Endothelial cell of umbilical vein (primary cell): ENCODE data around the gene GGACT. TPM values are rescaled to one million over a fixed set of nuclear protein-coding genes. Genes with fewer than 3 reads are reported as not detected.

ENCODE experiments used
- BruUV-seq: library from RNA; stranded (reverse); fragments of 400-500 nt; replicated peaks from 2 replicates; lab custom pipeline; 2021; lab: Mats Ljungman, UMichigan
- CTCF ChIA-PET: fragments of 300-600, 350-600 bp; sonication (Branson Sonifier 250); formaldehyde crosslinking; loops from one replicate; lab custom pipeline; 2021; ENCODE audit warnings: antibody characterized with exemption, inconsistent platforms; lab: Charles Lee
- POLR2A ChIA-PET: fragments of 300-600, 350-600 bp; sonication (Branson Sonifier 250); formaldehyde crosslinking; loops from one replicate; lab custom pipeline; 2021; ENCODE audit warnings: antibody characterized with exemption, inconsistent platforms; lab: Charles Lee
- DNase-seq: peaks from one replicate; pipeline ENCODE4 v3.0.0-alpha.2; 2011; ENCODE audit warnings: low read depth, low spot score
- FAIRE-seq: peaks from 2 replicates; lab custom pipeline; 2011; peaks lifted over from hg19 to GRCh38; lab: Jason Lieb, UNC
- H2AFZ ChIP-seq: 2 replicates; pipeline ENCODE4 v1.6.0; 2012; ENCODE audit warnings: low read depth, low read length, control low read depth, inconsistent platforms
- H3K27ac ChIP-seq: 2 replicates; pipeline ENCODE4 v1.5.1; 2011; ENCODE audit warnings: low read depth, mild to moderate bottlenecking, control low read depth, low read length, moderate library complexity; ENCODE audit not compliant: insufficient read depth
- H3K27me3 ChIP-seq, 2 experiments: 2 replicates each; pipeline versions ENCODE4 v1.6.0 to v1.6.1; 2011; ENCODE audit warnings: low read length in 2 of 2, mixed read lengths in 1 of 2; ENCODE audit not compliant: control insufficient read depth in 2 of 2, insufficient read depth in 2 of 2
- H3K36me3 ChIP-seq, 2 experiments: 2 replicates in 1 of 2; 3 replicates in 1 of 2; pipeline ENCODE4 v1.5.1; 2011; ENCODE audit warnings: low read length in 2 of 2, mild to moderate bottlenecking in 1 of 2, moderate library complexity in 1 of 2; ENCODE audit not compliant: control insufficient read depth in 2 of 2, insufficient read depth in 2 of 2; ENCODE audit errors: extremely low read depth in 1 of 2
- H3K4me1 ChIP-seq: 3 replicates; pipeline ENCODE4 v1.5.1; 2011; ENCODE audit warnings: mild to moderate bottlenecking, low read length; ENCODE audit not compliant: control insufficient read depth, insufficient read depth; ENCODE audit errors: extremely low read depth
- H3K4me2 ChIP-seq: 2 replicates; pipeline ENCODE4 v1.6.1; 2011; ENCODE audit warnings: low read length, control low read depth, mixed read lengths; ENCODE audit not compliant: insufficient read depth
- H3K4me3 ChIP-seq, 3 experiments: fragments of 200-600 bp in 1 of 3; sonication (generic), shearing (Covaris generic) in 1 of 3; replicated peaks in 1 of 3; 2 replicates each; pipeline ENCODE4 v1.5.1; 2011 to 2016; ENCODE audit warnings: control low read depth in 3 of 3, low read length in 3 of 3, mild to moderate bottlenecking in 2 of 3, inconsistent platforms in 1 of 3, low read depth in 1 of 3, moderate library complexity in 1 of 3; ENCODE audit not compliant: insufficient read depth in 1 of 3
- H3K79me2 ChIP-seq: 2 replicates; pipeline ENCODE4 v1.6.0; 2012; ENCODE audit warnings: low read length, inconsistent platforms; ENCODE audit not compliant: control insufficient read depth, insufficient read depth
- H3K9ac ChIP-seq: replicated peaks from 2 replicates; pipeline ENCODE3; 2011; ENCODE audit warnings: low read length, control low read depth; ENCODE audit not compliant: insufficient read depth; ENCODE audit errors: extremely low read depth
- H3K9me1 ChIP-seq: replicated peaks from 3 replicates; pipeline ENCODE4 v1.6.0; 2011; ENCODE audit warnings: mild to moderate bottlenecking, low read length; ENCODE audit not compliant: control insufficient read depth, insufficient read depth; ENCODE audit errors: extremely low read depth
- H3K9me3 ChIP-seq: replicated peaks from 2 replicates; pipeline ENCODE4 v1.5.1; 2012; ENCODE audit warnings: low read length, inconsistent platforms; ENCODE audit not compliant: control insufficient read depth, insufficient read depth
- H4K20me1 ChIP-seq: replicated peaks from 2 replicates; pipeline ENCODE3; 2011; ENCODE audit warnings: mild to moderate bottlenecking, low read length; ENCODE audit not compliant: control insufficient read depth, insufficient read depth; ENCODE audit errors: extremely low read depth
- CTCF ChIP-seq, 2 donors: IDR thresholded peaks; 1 replicate in 1 of 2; 2 replicates in 1 of 2; pipeline ENCODE4 v1.5.1; 2011; ENCODE audit warnings: low read length in 2 of 2, mild to moderate bottlenecking in 2 of 2, moderate library complexity in 2 of 2, control low read depth in 1 of 2, inconsistent platforms in 1 of 2, low read depth in 1 of 2; ENCODE audit not compliant: insufficient read depth in 1 of 2; ENCODE audit errors: extremely low read depth in 1 of 2
- EZH2 ChIP-seq: IDR thresholded peaks from 2 replicates; pipeline ENCODE4 v1.6.1; 2012; ENCODE audit warnings: borderline replicate concordance, low read depth, mild to moderate bottlenecking, moderate library complexity, low read length, inconsistent platforms; ENCODE audit not compliant: severe bottlenecking
- FOS ChIP-seq: IDR thresholded peaks from 2 replicates; pipeline ENCODE4 v1.6.1; 2011; ENCODE audit warnings: mild to moderate bottlenecking, low read length, moderate library complexity, borderline replicate concordance; ENCODE audit not compliant: insufficient read depth
- GATA2 ChIP-seq: IDR thresholded peaks from 2 replicates; pipeline ENCODE4 v1.7.0; 2011; ENCODE audit warnings: low read depth, mild to moderate bottlenecking, moderate library complexity, mixed read lengths, low read length; ENCODE audit not compliant: insufficient read length, insufficient read depth
- JUN ChIP-seq: IDR thresholded peaks from 2 replicates; pipeline ENCODE4 v1.6.1; 2011; ENCODE audit warnings: borderline replicate concordance, low read depth; ENCODE audit not compliant: insufficient read length, insufficient read depth
- MAX ChIP-seq: IDR thresholded peaks from 2 replicates; pipeline ENCODE4 v1.6.1; 2011; ENCODE audit not compliant: insufficient read depth, insufficient read length
- MYC ChIP-seq: IDR thresholded peaks from one replicate; pipeline ENCODE4 v1.6.1; 2011; ENCODE audit warnings: mild to moderate bottlenecking, low read depth, low read length
- POLR2A ChIP-seq: IDR thresholded peaks from 2 replicates; pipeline ENCODE4 v1.6.1; 2012; ENCODE audit warnings: low read depth, mild to moderate bottlenecking, control low read depth, low read length
- POLR2AphosphoS5 ChIP-seq: IDR thresholded peaks from 2 replicates; pipeline ENCODE4 v1.6.1; 2012; ENCODE audit warnings: low read depth, mild to moderate bottlenecking, control low read depth, low read length, moderate library complexity; ENCODE audit not compliant: insufficient read depth
- dilution Hi-C: fragments of 300-500 bp; cut with MboI; formaldehyde crosslinking; loops from one replicate; pipeline ENCODE4 v1.15.0; 2019; ENCODE audit warnings: low sequenced_read_pairs; ENCODE audit not compliant: extremely low pct_ligation_motif_present
- intact Hi-C: fragments of 100-400 bp; cut with micrococcal nuclease; formaldehyde crosslinking; loops from one replicate; pipeline ENCODE4 v1.10.0; 2022
- polyA plus RNA-seq, 4 experiments: library from polyadenylated mRNA; depleted of rRNA in 3 of 4; stranded (reverse) in 3 of 4; unstranded in 1 of 4; fragments of >200 nt; gene quantifications; 2 replicates each; pipeline versions ENCODE4 v1.2.1 to v1.2.3, GENCODE V29; 2011 to 2012; ENCODE audit warnings: missing spikeins in 1 of 4
- total RNA-seq: library from RNA; stranded (reverse); gene quantifications from 2 replicates; pipeline ENCODE4 v1.2.3, GENCODE V29; 2021

GGACT gene
- total and polyA plus RNA-seq, 2 donors (not counting 3 experiments of a cell fraction or from before 2014, with no cell fraction given) = 2.5 to 6.5 TPM

GRCh38 chr13:100608489-100608888, 19.9 kb upstream of the GGACT start:
- no TSS peak for BruUV-seq
- Histone ChIP-seq H3K79me2 (no peaks in the 10 kb centered on the region), H4K20me1 (no peaks in the 10 kb centered on the region), H3K27me3 (no peaks in the 10 kb centered on the region), H3K27ac (peak overlapping the region; percentile 15), H3K9me1 (no peaks in the 10 kb centered on the region), H3K9ac (no peak overlapping the region), H3K36me3 (peaks cover 0 to 2% of the 10 kb centered on the region in 2 experiments), H3K4me2 (peak overlapping the region; percentile 32), H3K4me1 (peaks cover 12% of the 10 kb centered on the region), H3K9me3 (no peaks in the 10 kb centered on the region), H2AFZ (no peak overlapping the region), H3K4me3 (no peak overlapping the region)
- CTCF ChIA-PET = interaction anchor here (1.0 to 1.3 kb wide), 2 partner anchors 9 to 36 kb away, joined by 3 to 4 read pairs; no protein-coding TSS in a partner anchor
- POLR2A ChIA-PET = no interaction called here
- DNase-seq = no peak
- dilution Hi-C loops = no loop called here
- intact Hi-C loops = no loop called here
- FAIRE-seq = peak; percentile 12
- TF ChIP-seq MYC (no peak), FOS (no peak), POLR2A (no peak), POLR2AphosphoS5 (no peak), CTCF (IDR thresholded peaks at IDR 0.05; ENCODE audit: extremely low read depth in 1 of 2, insufficient read depth in 1 of 2, low read depth in 1 of 2, low read length in 2 of 2) (no peak), EZH2 (no peak), JUN (no peak), MAX (no peak), GATA2 (no peak)
